Anterior cingulate cortex (tissue), 58 donors: ENCODE results near the gene ALX3.
"Not testable (repeated sequence)": the region's sequence is repeated elsewhere in the genome, so short reads cannot be mapped to it uniquely, and the experiment has no call there.

ENCODE experiments used
- DNase-seq, 58 donors: peaks; one replicate each; lab custom pipeline; 2025; lab: John Stamatoyannopoulos, UW

Gene ALX3

DNA sequence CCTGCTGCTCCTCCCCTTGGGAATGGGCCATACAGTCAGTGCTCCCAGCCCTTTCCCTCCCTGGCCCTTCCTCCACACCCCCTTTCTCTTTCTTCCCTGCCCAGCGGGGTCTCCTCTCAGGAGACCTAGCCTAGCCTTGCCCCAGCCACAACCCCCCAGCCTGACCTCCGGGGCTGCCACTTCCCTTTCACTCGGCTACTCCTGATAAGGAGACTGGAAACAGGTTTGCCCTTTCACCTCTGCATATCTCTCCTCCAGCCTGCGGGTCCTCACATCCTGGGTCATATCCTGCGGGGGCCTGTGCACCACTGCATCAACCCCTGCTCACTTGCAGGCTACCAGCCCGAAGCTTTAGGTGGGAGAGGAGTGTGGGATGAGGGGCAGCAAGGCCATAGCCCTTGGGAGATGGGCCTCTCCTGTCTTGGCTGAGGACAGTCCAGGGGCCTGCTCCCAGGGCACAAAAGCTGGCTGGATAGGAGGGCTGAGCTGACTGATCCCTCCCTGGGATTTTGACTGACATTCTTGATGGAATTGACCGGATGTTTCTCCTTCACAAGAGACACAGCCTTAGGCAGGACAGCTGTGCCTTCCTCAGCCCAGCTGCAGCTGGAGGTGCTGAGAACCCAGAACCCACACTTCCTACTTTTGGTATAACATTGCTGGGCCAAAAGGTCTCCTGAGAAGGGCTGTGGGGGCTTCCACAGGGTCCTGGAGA lies 19.2 kb upstream of the ALX3 start:
- no peak for DNase-seq

DNA sequence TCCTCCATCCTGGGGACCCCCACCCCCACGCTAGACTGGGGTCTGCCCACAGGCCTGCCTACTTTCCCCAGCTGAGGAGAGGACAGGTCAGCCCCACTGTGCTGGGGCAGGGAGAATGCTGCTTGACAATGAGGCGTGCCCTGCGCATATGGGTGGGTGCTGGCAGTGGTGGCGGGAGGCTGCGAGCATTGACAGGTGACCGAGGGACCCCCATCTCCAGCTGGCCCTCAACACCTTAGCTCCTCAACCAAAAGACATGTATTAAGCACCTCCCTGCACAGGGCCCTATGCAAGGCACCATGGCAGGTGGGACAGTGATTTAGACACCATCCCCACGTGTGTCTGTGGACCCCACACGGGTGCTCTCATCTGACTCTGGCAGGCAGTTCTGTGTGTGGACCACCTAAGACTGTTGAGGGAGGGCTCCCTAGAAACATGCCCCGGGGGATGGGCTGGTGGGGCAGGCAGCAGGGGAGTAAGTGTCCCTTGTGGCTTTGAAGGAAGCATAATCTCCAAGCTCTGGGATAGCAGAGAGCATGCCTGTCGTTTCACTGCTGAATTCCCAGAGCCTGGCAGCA lies 18.4 kb upstream of the ALX3 start:
- no peak for DNase-seq

DNA sequence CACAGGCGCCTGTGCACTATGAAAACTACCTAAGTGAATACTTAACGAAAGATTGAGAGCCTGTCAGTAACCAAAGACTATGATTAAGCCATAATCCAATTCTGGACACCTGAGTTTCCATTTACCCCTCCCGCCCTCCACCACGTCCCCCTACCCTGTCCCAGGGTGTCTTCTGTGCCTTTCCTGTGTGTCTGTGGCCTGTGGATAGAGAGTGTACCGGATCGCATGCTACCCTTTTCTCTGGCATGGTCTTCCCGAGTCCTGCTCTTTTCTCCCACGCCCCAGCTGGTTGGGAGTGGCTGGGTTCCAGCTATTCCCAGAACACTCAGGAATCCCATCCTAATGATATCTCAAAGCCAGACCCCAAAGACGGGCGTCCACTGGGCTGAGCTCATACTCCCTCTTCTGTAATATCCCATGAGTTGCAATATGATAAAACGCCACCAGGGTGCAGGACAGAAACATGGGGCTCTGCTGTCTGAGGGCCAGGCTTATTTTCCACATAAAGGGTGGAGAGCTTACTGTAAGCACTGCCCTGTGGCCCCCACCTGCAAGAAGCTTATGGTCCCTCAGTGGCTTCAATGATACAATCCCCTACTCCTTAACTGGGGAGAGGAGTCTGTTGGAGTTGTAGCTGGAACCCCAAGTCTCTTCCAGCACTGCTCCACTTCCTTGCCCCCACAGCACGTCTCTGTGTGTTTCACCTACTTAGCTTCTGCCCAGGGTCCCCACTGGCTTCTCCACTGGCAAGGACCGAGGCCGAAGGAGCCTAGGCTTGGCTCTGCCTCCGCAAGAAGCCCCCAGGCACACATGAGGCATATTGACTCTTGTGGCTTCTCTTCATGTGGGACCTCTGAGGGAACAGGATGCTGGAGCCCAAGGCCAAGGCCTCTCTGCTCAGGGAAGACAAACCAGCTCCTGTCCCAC lies 17.6 kb upstream of the ALX3 start:
- peak in 25 of 58 donors; percentile 2 to 68 (median 11) for DNase-seq

DNA sequence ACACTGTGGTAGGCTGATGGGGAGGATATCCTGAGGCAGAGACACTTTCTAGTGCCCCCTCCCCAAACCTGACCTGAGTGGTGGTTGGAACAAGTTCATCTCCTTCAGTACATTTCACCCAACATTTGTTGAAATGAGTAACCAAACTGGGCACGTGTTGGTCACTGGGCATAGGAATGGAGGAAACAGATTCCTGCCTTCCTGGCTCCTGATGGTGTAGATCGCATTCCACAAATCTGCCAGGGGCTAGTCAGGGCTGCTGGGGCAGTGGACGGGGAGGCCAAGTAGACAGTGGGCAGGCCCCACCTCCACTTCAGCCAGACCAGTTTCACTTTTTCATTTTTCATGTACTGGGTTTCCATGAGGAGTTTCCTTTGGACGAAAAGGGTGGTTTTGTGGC lies 16.5 kb upstream of the ALX3 start:
- no peak for DNase-seq

DNA sequence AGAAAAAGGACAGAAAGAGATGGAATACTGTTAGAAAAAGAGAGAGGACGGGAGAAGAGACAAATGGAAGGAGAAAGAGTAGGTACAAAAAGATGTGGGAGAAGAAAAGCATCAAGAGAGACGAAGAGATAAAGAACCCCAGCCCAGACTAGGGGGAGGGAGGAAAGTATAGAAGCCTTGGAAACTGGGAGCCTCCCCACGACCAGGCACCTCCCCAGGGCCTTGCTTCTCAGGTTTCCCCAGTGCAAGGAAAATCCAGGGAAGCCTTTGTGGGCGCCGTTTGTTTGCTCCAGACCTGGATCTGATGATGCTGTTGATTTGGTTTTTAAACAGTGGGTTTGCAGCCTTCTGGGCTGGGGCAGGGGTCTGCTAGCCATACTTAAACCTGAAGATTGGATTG lies 15.2 kb upstream of the ALX3 start:
- DNase-seq, result no peak

DNA sequence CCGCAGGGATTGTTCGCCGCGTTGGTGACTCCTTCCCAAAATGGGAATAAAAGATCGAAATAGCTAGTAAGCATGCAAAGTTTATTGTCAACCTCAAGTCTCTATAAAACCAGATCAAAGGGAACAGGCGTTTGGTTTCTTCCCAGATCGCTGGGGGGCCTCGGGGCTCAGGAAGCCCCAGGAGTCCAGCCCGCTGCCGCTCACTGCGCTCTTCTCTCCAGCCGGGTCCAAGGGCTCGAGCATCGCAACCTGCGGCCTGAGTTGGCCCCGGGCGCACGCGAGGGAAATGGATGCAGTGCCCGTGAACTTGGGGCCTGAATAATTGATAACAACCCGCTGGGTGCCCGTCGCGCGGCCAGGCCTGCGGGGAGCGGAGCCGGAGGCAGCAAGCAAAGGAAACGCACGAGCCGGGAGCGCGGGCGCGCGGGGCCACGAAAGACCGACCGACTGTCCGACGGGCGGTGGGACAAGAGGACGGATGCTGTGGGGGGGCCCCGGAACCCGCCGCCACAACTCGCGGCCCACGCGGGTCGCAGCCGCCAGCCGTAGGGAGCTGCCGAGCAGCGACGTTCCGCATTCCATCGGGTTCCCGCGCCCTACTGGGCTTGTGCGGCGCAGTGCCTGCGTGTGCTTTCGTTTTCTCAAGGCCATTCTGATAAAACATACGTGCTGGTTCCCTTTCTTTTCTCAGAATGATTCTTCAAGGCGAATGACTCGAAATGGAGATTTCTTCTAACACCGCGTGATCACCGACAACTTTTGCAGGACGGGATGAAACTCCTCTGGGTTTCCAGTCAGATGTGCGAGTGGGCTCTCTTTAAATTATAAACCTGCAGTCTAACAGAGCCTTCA lies 14.0 kb upstream of the ALX3 start:
- DNase-seq, result peak in 1 of 58 donors; percentile 1

DNA sequence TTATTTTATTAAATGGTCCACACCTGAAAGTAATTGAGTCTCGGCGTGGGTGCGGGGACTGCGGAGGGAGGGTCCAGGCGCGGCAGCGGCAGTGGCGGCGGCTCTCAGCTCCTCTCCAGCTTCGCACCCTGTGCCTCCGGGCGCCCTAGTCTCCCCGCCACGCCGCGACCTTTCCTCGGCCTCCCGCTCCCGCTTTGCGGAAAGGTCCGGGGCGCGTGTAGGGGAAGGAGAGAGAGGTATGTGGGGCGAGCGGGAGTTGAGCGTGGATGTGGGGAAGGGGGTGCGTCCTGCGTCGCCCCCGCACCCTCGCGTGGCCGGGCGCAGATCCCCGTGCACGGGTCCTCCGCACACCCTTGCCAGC lies 13.4 kb upstream of the ALX3 start:
- DNase-seq, result no peak

DNA sequence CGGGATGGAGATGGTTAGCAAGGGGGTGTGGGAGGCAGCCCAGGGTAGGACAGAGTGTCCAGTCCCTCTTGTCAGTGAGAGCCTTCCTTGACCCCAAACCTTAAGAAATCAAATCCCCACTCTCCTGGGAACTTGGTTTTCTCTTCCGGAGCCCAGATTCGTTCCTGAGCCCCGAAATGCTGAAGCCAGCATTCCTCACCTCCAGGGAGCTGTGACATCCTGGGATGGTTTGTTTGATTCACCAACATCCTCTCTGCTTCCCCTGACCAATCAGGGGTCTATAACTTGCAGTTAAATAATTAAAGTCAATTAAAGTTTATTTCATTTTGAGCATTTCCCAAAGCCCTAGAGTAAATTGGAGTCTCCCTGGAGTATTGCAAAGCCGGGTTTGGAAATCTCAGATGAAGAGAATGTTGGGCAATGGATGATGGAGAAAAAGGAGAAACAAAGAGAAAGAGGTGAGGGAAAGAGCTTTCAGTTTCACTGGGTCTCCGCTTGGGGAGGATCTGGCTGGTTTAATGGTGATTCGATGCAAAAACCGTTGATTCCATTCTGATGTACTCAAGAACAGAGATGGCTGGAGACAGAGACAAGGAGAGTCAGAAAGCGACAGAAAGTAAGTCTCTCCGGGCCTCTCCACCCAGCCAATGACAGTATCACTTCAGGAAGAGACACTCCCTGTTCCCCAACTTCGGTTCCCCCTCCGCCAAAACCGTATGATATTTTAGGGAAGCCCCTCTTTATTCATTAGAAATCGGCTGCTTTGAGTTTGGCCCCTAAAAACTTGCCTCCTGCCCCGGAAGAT lies 12.8 kb upstream of the ALX3 start:
- DNase-seq, result no peak

DNA sequence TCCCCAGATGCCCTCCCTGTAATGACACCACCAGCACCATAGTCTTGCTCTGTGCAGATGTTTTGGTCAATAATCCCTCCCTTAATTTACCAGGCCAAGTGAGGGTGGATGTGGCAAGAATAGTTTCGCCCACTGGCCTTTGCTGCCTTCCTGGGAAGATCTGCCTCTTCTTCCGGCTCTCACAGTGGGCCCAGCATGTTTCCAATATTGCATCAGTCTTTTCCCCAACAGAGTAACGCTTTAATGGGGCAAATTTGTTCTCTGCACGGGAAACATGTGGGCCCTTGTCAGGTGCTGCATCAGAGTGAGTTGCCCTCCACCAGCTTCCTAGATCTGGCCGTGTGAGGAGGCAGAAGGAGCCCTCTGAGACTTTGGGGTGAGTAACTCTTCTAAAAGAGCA lies 12.0 kb upstream of the ALX3 start:
- DNase-seq, result no peak

DNA sequence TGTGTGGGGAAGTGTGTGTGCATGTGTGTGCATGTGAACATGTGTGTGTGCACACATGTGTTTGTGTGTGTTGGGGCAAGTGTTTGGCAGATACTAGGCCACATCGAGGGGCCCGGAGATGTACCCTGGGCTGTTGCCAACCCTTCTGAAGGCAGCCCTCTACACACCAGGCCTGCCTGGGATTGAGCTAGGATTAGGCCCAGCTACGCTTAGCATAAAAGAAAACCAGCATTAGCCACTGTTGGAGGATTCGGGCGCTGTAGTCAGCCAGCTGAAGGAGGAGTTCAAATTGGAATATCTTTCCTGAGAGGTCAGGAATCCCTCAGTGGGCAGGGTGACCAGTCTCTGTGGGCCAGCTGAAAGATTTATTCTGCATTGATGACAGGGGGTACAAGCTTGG lies 10.6 kb upstream of the ALX3 start:
- DNase-seq, result no peak

DNA sequence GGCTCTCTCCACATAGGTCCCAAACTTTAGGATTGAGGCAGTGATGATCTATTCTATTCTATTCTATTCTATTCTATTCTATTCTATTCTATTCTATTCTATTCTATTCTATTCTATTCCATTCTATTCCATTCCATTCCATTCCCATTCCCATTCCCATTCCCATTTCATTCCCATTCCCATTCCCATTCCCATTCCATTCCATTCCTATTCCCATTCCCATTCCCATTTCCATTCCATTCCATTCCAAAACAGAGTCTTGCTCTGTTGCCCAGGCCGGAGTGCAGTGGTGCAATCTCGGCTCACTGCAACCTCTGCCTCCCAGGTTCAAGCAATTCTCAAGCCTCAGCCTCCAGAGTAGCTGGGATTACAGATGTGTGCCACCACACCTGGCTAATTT lies 9.5 kb upstream of the ALX3 start:
- DNase-seq, result not testable (repeated sequence)

DNA sequence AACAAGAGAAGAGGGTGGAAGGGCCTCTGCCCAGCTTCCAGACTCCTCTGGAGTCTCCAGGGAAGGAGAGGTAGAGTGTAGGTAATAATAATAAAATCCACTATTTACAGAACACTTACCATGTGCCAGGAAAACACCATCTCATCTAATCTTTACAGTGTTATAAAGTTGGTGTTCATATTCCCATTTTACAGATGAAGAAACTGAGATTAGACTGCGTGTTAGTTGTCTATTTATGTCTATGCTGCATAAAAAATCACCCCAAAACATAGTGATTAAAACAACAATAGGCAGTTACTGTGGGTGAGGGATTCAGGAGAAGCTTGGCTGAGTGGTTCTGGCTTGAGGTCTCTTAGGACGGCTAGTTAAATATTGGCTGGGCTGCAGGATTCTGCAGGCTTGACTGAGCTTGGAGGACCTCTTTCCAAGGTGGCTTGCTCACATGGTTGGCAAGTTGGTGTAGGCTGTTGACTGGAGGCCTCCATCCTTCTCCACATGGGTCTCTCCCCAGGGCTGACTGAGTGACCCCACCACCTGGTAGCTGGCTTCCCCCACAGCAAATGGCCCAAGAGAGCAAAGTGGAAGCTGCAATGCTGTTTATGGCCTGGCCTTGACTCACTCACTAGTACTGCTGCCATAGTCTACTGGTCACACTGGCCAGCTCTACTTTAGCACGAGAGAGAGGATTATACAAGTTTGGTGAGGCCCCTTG lies 6.5 kb upstream of the ALX3 start:
- DNase-seq, result no peak

DNA sequence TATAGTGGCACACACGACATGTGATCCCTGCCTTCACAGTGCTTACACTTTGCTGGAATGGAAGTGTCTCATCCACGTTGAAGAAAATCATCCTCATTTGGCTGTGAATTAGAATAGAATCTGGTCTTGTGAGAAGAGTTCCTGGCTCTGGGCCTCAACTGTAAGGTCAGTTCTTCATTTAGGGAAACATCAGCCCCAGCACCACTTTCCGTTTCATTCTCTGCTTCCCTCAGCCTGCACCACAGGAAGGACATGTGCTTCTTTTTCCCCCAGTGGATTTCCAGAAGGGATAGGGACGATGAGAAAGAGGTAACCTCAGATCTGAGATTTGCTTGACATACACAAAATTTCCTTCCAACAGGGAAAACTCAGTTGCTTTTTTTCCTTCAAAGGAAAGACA lies 3.7 kb upstream of the ALX3 start:
- no peak for DNase-seq

DNA sequence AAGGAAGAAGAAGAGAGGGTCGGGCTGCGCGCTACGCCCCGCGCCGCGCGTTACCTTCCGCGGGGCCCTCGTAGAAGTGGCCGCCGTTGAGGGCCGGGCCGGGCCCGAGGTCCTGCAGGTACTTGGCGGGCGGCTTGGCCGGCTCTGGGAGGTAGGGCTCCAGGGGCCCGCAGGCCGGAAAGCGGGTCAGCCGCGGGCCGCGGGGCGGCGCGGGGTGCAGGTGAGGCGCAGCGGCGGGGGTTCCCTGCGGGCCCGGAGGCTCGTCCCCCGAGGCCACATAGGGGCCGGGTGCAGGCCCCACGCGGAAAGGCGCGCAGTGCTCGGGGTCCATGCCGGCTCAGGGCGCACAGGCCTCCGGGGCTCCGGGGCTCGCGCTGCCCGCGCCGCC lies 196 bp downstream of the ALX3 start:
- no peak for DNase-seq

DNA sequence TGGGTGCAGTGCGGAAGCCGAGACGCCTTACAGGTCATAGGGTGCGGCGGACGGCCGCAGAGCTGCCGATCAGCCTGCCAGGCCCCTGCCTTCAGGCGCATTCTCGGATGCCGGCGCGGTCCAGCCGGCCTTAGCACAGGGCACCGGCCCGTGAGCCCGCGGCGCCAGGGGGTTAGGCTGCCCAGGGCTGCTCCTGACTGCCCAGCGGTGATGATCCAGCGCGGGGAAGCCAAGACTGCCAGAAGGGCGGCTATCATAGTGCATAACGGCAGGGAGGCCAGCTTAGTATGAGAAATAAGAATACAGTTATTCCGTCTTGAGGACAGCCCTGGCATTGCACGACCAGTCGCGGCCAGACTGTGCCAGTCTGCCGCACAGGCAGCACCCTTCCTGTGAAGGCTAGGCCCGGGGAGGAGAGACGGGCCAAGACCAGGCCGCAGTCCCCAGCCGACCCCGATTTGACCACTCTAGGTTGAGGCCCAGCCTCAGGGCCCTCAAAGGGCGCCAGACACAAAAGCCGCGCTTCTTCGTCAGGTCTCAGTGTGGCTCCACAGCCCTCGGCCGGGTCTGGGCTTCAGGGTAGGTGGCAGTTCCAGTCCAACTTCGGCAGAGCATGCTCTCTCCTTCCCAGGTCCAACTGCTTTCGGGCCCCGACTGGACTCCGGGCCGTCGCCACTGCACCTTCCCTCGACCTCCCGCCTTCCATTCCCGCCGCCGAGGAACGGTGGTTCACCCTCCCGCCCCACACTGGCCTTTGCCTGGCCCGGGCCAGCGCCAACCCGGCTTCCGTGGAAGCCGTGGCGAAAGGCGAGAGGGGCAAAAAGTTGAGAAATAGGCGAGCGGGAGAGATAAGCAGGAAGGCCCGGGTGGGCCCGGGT lies 829 bp downstream of the ALX3 start:
- no peak for DNase-seq

DNA sequence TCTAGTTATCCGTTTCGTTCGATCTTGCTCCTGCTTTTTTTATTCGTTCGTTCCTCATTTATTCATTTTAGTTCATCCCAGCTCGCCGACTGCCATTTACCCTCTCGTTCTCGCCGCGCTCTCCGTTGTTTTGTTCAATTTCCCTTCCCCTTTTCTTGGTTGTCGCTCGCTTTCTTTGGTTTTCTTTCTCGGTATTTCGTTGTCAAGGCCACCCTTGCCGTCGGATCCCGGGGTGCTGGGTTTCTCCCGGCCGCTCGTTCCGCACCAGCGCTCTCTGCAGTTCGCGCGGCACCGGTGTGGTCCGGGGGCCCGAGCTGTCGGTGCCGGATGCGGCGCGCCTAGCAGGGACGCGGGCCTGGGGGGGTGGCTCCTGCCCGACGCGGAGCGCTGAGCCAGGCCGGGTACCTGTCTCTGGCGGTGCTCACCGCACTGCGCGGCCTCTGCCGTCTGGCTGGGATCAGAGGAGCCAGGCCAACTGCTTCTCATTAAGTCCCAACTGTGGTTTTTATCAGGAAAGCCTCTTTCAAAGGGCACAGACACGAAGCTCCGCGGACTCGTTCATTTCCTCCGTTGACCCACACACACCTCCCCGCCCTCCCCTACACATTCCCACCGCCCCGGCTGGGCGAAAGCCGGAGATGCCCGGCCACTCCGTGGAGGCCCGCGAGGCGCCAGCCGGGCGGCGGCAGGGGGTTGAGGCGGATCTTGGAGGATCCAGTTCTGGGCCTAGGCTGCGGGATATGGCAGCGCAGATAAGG lies 1.6 kb downstream of the ALX3 start:
- DNase-seq, result no peak

DNA sequence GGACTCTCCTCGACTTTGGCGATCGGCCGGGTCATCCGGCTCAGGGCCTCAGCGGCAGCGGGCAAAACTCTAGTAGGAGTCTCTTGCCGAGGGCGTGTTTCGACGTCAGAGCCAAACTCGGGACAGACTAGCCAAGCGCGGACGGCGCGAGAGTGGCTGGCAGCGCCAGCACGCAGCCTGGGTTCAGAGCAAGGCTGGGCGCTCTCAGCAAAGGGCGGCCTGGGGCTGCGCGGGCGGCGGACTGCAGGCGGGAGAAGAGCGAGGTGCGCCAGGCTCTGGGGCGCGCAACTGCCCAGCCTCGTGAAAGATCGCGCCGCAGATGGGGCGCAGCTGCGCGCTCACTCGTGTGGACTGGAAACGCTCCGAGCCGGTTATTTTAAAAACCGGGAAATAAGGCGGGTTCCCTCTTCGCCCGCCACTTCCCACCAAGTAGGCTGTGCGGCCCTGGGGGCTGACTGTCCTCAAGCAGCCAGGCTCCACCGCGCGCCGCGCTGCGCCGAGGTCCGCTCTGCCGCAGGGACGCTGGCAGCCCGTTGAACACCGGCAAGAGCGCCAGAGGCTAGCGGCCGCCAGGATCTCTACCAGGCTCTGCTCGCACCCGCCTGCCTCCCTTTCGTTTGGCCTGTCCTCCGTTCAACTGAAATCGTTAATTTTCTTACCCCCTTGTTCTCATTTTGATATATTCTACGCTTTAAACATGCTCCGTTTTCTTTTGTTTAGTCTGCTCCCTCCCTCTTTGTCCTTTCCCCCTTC lies 2.4 kb downstream of the ALX3 start:
- DNase-seq, result no peak
